ENCODE results near the gene INO80B.
"Not testable (repeated sequence)": the region's sequence is repeated elsewhere in the genome, so short reads cannot be mapped to it uniquely, and the experiment has no call there.

GRCh38 chr2:74420443-74421103 is 34.3 kb upstream of the INO80B start:
- not testable (repeated sequence) for TF ChIP-seq CTCF (IDR thresholded peaks at IDR 0.05); SIN3A (IDR thresholded peaks at IDR 0.05; ENCODE audit: borderline replicate concordance, insufficient read depth, low read depth, low read length)
